ENCODE measurements around the gene UMODL1.

The UMODL1 gene

GRCh38 chr21:42191696-42192595 is 120.8 kb downstream of the UMODL1 start:
- no peak for DNase-seq (ENCODE audit: low read depth)
